PC-9 (cell line): ENCODE data around the gene HOXD4.

Source experiments
- EZH2 ChIP-seq: fragments of 200-600 bp; sonication (generic); IDR thresholded peaks from 2 replicates; pipeline ENCODE4 v1.8.0; 2017; ENCODE audit warnings: antibody characterized with exemption, low read depth
- TF ChIP-seq, protein P1 (sequence below): fragments of 200-600 bp; sonication (generic); conservative IDR thresholded peaks from 2 replicates; pipeline ENCODE4 v1.6.1; 2017; ENCODE audit warnings: mixed run types, antibody characterized with exemption, mild to moderate bottlenecking, moderate library complexity

DNA sequence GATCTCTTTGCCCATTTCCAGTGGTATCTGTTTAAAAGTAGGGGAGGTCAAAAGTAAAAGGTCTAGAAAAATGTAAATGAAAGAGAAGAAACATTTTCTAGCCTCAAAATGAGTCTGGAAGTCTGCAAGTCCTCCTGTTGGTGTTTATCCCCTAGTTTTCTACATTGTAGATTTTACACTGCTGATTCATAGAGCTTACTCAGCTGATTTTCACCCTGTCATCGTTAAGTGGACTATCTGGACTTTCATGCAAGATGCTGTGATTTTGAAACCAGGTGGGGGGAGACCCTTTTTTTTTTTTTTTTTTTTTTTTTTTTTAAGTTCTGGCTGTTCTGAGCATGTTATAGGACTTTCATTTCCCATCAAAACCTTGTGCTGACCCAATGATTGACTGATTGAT, 16.0 kb downstream of the HOXD4 start:
- TF ChIP-seq, protein P1, sequence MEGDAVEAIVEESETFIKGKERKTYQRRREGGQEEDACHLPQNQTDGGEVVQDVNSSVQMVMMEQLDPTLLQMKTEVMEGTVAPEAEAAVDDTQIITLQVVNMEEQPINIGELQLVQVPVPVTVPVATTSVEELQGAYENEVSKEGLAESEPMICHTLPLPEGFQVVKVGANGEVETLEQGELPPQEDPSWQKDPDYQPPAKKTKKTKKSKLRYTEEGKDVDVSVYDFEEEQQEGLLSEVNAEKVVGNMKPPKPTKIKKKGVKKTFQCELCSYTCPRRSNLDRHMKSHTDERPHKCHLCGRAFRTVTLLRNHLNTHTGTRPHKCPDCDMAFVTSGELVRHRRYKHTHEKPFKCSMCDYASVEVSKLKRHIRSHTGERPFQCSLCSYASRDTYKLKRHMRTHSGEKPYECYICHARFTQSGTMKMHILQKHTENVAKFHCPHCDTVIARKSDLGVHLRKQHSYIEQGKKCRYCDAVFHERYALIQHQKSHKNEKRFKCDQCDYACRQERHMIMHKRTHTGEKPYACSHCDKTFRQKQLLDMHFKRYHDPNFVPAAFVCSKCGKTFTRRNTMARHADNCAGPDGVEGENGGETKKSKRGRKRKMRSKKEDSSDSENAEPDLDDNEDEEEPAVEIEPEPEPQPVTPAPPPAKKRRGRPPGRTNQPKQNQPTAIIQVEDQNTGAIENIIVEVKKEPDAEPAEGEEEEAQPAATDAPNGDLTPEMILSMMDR, result no peak
- TF ChIP-seq EZH2, result no peak
